Fibroblast of lung (primary cell): ENCODE data around the gene VPS13D. TPM values are rescaled to one million over a fixed set of nuclear protein-coding genes. Genes with fewer than 3 reads are reported as not detected.

ENCODE experiments used
- DNase-seq, 2 donors: peaks; one replicate each; pipeline versions ENCODE4 v3.0.0 to v3.0.0-alpha.2; 2010; ENCODE audit warnings: low read depth in 2 of 2
- H2AFZ ChIP-seq: 2 replicates; pipeline ENCODE4 v1.5.1; 2012; ENCODE audit warnings: low read length, control low read depth, inconsistent platforms
- H3K27ac ChIP-seq: 2 replicates; pipeline ENCODE4 v1.5.1; 2011; ENCODE audit warnings: low read length, control low read depth; ENCODE audit not compliant: insufficient read depth
- H3K27me3 ChIP-seq: 2 replicates; pipeline ENCODE4 v1.5.1; 2011; ENCODE audit warnings: mild to moderate bottlenecking, low read length; ENCODE audit not compliant: control insufficient read depth, insufficient read depth
- H3K36me3 ChIP-seq: 2 replicates; pipeline ENCODE4 v1.5.1; 2011; ENCODE audit warnings: low read length; ENCODE audit not compliant: control insufficient read depth, insufficient read depth
- H3K4me1 ChIP-seq: 2 replicates; pipeline ENCODE4 v1.5.1; 2011; ENCODE audit warnings: low read length; ENCODE audit not compliant: control insufficient read depth, insufficient read depth; ENCODE audit errors: extremely low read depth
- H3K4me2 ChIP-seq: 2 replicates; pipeline ENCODE4 v1.5.1; 2011; ENCODE audit warnings: low read length, control low read depth; ENCODE audit not compliant: insufficient read depth; ENCODE audit errors: extremely low read depth
- H3K4me3 ChIP-seq, 4 experiments: fragments of 200-600 bp in 1 of 4; sonication (generic) in 1 of 4; replicated peaks in 1 of 4; 2 replicates each; pipeline ENCODE4 v1.5.1; 2011 to 2016; ENCODE audit warnings: low read length in 4 of 4, low read depth in 3 of 4, mild to moderate bottlenecking in 3 of 4, control low read depth in 2 of 4, inconsistent platforms in 1 of 4, mixed read lengths in 1 of 4; ENCODE audit not compliant: insufficient read depth in 1 of 4; ENCODE audit errors: control extremely low read depth in 1 of 4
- H3K79me2 ChIP-seq: 2 replicates; pipeline ENCODE4 v1.5.1; 2012; ENCODE audit warnings: mild to moderate bottlenecking, low read length, inconsistent platforms; ENCODE audit not compliant: control insufficient read depth, insufficient read depth
- H3K9ac ChIP-seq: 2 replicates; pipeline ENCODE4 v1.5.1; 2011; ENCODE audit warnings: mild to moderate bottlenecking, low read length, control low read depth; ENCODE audit not compliant: insufficient read depth
- H3K9me3 ChIP-seq: 2 replicates; pipeline ENCODE4 v1.5.1; 2012; ENCODE audit warnings: low read depth, low read length; ENCODE audit not compliant: control insufficient read depth, insufficient read depth
- H4K20me1 ChIP-seq: 2 replicates; pipeline ENCODE4 v1.5.1; 2011; ENCODE audit warnings: low read length; ENCODE audit not compliant: control insufficient read depth, insufficient read depth; ENCODE audit errors: extremely low read depth
- CTCF ChIP-seq, 2 donors: IDR thresholded peaks in 1 of 2; conservative IDR thresholded peaks in 1 of 2; 1 replicate in 1 of 2; 2 replicates in 1 of 2; pipeline ENCODE4 v1.5.1; 2011 to 2012; ENCODE audit warnings: low read length in 2 of 2, control low read depth in 1 of 2, inconsistent platforms in 1 of 2, low read depth in 1 of 2, mild to moderate bottlenecking in 1 of 2
- EZH2 ChIP-seq: IDR thresholded peaks from 2 replicates; pipeline ENCODE4 v1.5.1; 2012; ENCODE audit warnings: low read length, control low read depth, mild to moderate bottlenecking; ENCODE audit errors: missing control alignments
- polyA plus RNA-seq, 2 donors: library from polyadenylated mRNA; depleted of rRNA in 1 of 2; stranded (reverse) in 1 of 2; unstranded in 1 of 2; fragments of >200 nt; gene quantifications; 2 replicates each; pipeline ENCODE4 v1.2.1, GENCODE V29; 2011 to 2012; ENCODE audit warnings: missing spikeins in 1 of 2
- total RNA-seq: library from RNA; depleted of rRNA; stranded (reverse); fragments of >200 nt; gene quantifications from 2 replicates; pipeline ENCODE4 v1.2.1, GENCODE V29; 2014

The VPS13D gene
- total and polyA plus RNA-seq, 2 donors (not counting 1 experiment from before 2014, with no cell fraction given) = 14.6 to 40.0 TPM

DNA sequence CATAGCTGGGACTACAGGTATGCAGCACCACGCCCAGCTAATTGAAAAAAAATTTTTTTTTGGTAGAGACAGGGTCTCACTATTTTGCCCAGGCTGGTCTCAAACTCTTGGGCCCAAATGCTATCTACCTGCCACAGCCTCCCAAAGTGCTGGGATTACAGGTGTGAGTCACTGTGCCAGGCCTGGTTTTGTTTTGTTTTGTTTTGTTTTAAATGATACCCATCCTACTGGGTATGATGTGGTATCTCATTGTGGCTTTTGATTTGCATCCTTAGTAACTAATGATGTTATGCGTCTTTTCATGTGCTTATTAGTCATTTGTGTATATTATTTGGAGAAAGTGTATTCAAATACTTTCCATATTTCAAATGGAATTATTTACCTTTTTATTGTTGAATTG, 142.3 kb downstream of the VPS13D start:
- no peak overlapping the region for H3K9ac ChIP-seq
- H3K4me2 ChIP-seq = no peak overlapping the region
- H4K20me1 ChIP-seq = no peaks in the 10 kb centered on the region
- no peaks in the 10 kb centered on the region for H3K27me3 ChIP-seq
- H2AFZ ChIP-seq = no peak overlapping the region
- H3K79me2 ChIP-seq = no peaks in the 10 kb centered on the region
- H3K36me3 ChIP-seq = no peaks in the 10 kb centered on the region
- TF ChIP-seq EZH2 (no peak), CTCF (conservative IDR thresholded peaks at IDR 0.05 in 1 of 2, IDR thresholded peaks at IDR 0.05 in 1 of 2; ENCODE audit: low read depth in 1 of 2, low read length in 2 of 2) (no peak)
- H3K4me1 ChIP-seq = no peaks in the 10 kb centered on the region
- H3K4me3 ChIP-seq = no peak overlapping the region
- H3K27ac ChIP-seq = no peak overlapping the region
- no peaks in the 10 kb centered on the region for H3K9me3 ChIP-seq
- DNase-seq = no peak

DNA sequence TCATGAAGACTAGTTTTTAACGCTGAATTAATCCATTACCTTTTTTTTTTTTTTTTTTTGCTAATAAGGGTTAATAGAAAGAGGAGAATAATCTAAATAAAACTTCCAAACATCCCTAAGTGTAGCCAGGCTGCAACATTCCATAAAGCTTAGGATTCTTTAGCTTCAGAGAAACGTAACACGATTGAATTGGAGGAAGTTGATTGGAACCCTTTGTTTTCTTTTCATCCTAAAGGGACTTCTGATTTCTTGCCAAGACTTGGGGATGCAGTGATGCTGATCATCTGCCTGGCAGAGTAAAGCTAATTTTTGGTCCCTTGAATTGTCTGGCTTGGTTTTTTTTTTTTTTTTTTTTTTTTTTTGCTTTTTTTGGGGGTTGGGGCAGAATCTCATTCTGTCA, 142.9 kb downstream of the VPS13D start:
- Histone ChIP-seq H3K27me3 (no peaks in the 10 kb centered on the region), H3K9me3 (no peaks in the 10 kb centered on the region), H2AFZ (no peak overlapping the region), H4K20me1 (no peaks in the 10 kb centered on the region), H3K4me3 (no peak overlapping the region), H3K9ac (no peak overlapping the region), H3K79me2 (no peaks in the 10 kb centered on the region), H3K27ac (no peak overlapping the region), H3K36me3 (no peaks in the 10 kb centered on the region), H3K4me1 (no peaks in the 10 kb centered on the region), H3K4me2 (no peak overlapping the region)
- TF ChIP-seq CTCF (conservative IDR thresholded peaks at IDR 0.05 in 1 of 2, IDR thresholded peaks at IDR 0.05 in 1 of 2; ENCODE audit: low read depth in 1 of 2, low read length in 2 of 2) (no peak), EZH2 (no peak)
- DNase-seq = no peak

DNA sequence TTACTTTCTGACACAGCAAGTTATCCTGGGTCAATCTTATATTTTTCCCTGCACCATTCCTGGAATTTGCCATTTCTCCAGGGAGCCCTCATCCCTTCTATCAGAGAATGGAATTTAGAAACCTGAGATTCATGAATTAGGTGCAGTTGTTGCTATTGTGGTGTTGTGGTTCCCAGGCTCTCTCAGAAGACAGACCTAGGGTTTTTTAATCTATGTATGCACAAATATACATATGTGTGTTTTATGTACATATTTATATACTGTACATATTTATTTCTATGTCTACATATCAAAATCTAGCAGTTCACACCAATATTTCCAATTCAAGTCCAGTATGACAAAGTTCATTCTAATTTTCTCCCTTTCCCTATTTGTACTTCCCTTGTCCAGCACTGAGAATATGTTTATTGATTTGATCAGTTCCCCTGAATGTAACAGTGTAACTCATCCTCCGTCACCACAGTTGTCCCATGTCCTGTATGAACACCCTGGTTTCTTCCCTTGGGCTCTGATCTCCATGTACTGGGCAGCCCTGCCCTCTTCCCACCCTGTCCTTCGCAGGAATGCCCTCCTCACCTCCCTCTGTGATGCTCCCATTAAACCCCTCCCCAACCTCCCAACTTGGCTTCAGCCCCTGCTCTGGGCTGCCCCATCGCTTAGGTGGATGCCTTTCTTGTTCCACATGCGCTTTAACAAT, 145.5 kb downstream of the VPS13D start:
- H3K4me1 ChIP-seq = no peaks in the 10 kb centered on the region
- no peaks in the 10 kb centered on the region for H3K9me3 ChIP-seq
- no peak for DNase-seq

More for the DNA sequence above, 145.5 kb downstream of the VPS13D start:
- no peak for TF ChIP-seq EZH2
- TF ChIP-seq CTCF (conservative IDR thresholded peaks at IDR 0.05 in 1 of 2, IDR thresholded peaks at IDR 0.05 in 1 of 2; ENCODE audit: low read depth in 1 of 2, low read length in 2 of 2) = no peak
- H3K4me3 ChIP-seq = no peak overlapping the region
- no peak overlapping the region for H2AFZ ChIP-seq
- H4K20me1 ChIP-seq = no peaks in the 10 kb centered on the region
- no peaks in the 10 kb centered on the region for H3K36me3 ChIP-seq
- no peaks in the 10 kb centered on the region for H3K79me2 ChIP-seq
- H3K9ac ChIP-seq = no peak overlapping the region
- H3K27me3 ChIP-seq = no peaks in the 10 kb centered on the region
- no peak overlapping the region for H3K4me2 ChIP-seq
- H3K27ac ChIP-seq = no peak overlapping the region
